GM19397 (cell line): ENCODE results near the gene MOB3C.

Experiments used
- ATAC-seq: cut with Tn5 transposase; IDR thresholded peaks from one replicate; pipeline ENCODE4 v1.9.1; 2021; ENCODE audit warnings: mild to moderate bottlenecking, moderate library complexity; ENCODE audit not compliant: unreplicated experiment

MOB3C gene

DNA sequence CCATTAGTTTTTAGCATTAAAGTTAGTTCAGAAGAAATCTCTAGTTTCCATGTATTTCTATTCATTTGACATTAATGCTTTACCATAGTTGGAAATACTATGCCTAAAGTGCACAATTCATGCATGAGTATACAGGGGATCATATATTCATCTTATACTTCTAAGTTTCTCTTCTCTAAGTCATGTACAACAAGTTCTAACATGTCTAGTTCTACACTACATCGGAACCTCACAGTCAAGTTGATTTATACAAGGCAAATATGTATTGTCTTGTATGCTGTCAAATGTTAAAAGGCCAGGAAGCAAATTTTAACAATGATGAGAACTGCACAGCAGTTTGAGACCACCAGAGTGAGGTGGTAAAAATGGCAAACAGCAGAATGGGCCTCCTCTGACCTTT lies 22.9 kb upstream of the MOB3C start:
- no peak for ATAC-seq

DNA sequence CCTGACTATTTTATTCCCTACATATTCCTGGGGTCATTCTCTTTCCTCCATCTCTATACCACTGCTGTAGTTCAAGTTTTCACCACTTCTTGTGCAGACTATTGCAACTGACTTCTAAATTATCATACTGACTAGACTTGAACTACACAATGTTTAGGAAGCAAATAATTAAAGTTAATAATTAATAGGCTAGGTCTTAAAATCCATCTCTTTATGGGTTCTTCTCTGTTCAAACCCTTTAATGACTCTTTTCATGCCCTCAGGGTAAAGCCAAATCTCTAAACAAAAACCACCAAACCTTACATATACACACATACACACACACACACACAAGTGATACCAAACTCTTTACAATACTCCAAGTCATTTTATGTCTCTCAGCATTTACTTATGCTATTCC lies 22.3 kb upstream of the MOB3C start:
- ATAC-seq = no peak

DNA sequence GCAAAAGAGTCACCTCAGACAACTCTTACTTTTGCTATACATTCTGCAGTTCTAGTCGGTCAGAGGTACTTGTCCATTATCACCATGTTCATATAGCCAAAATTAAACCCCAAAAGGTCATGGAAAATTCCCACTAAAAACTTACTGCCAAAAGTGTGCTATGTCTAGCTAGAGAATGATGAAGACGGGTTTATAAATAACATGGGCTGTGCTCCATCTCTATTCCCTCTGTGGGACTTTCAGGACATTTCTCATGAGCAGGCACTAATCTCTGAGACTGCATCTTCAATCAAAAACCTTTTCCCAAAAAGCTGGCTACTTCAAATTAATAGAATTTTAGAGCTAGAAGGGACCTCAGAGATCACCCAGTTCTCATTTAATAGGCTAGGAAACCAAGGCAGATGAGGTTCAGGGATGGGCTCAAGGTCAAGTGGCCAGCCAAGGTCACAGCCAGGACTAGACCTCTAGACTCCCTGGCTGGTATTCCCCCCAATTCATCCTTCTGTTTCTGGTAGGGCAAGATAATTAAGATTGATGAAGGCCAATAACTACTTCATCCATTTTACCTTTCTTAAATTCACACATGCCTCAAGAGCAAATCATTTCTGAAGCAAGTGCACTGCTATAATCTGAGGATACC lies 21.0 kb upstream of the MOB3C start:
- ATAC-seq = no peak

- no peak for ATAC-seq
Observed at GRCh38 chr1:46635205-46635604, 18.6 kb upstream of the MOB3C start.

GRCh38 chr1:46630719-46631118 lies 14.1 kb upstream of the MOB3C start:
- ATAC-seq = no peak

GRCh38 chr1:46623743-46624644 lies 7.4 kb upstream of the MOB3C start:
- ATAC-seq = no peak

- ATAC-seq = no peak
Observed at GRCh38 chr1:46622344-46622743, 5.7 kb upstream of the MOB3C start.

GRCh38 chr1:46621930-46622329 lies 5.3 kb upstream of the MOB3C start:
- ATAC-seq = no peak

- ATAC-seq = no peak
Observed at GRCh38 chr1:46619656-46620258, 3.1 kb upstream of the MOB3C start.

DNA sequence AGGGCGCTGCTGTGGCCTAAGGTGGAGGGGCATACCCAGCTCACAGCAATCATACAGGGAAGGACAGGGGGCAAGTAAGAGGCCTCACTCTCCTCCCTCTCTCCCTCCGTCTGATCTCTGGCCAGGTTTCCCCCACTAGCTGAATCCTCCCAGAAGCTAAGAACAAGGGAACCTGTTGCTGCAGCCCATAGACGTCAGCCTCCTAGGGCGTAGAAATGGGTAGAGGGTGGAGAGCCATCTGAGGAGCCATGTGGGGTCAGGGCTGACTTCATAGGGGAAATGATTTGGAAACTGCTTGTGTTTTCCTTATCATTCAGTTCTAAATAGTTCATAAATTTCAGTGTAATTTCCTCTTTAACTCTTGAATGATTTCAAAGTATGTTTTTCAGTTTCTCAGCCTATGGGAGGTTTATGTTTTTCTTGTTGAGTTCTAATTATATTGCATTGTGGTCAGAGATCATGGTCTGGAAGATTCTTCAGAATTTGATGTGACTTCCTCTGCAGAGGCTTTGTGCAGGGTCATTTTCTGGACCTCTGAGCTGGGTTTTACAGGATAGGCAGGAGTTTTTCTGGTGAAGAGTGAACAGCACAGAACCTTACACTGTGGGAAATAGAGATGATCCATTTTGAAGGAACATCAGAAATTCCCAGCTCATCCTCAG lies 2.3 kb upstream of the MOB3C start:
- ATAC-seq = no peak

- no peak for ATAC-seq
Observed at GRCh38 chr1:46617833-46618232, 1.2 kb upstream of the MOB3C start.

DNA sequence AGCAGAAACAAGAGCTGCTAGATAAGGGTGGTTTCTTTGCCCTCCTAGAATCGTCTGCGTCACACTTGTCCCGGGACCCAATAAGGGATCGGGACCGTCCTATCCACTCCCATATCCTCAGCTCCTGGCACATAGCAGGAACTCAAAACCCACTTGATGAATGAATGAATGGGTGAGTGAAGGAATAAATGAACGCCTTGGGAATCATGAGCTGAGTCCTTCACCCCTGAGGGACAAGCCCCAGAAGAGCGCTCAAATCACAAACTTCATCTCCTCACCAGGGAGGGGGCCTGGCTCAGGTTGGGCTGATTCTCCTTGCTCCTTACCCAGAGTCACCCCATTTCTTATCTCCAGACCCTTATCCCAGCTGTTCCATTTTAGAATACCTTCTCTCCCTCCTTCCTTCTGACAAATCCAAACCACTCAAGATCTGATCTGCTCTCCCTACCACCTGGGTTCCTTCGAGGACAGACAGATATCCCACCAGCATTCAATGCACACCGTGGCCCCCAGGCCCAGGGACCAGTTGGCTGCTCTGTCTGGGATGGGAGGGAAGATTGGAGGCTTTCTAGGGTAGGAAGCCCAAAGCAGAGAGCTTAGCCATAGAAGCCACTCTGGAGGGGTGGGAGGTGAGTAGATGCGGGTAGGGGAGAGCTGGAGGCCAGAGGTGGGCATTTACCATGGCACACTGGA lies 643 bp upstream of the MOB3C start:
- ATAC-seq = no peak

DNA sequence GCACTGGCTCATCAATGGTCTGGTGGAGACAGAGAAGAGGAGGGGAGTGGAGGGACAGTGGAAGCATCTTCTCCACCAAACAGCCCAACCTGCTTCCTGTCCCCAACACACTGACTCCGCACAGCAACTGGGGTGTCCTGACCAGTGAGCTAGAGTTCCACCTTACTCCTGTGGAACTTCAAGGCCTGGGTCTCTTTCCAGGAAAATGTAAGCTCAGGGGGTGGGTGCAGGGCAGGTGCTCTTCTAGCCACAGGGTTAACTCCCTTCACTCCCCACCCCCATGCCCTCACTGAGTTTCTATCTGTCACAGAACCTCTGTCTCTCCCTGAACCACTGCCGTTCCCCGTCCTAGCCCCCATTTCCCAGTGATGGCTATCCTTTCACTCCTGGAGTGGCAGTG lies 876 bp downstream of the MOB3C start:
- ATAC-seq = peak; percentile 6

DNA sequence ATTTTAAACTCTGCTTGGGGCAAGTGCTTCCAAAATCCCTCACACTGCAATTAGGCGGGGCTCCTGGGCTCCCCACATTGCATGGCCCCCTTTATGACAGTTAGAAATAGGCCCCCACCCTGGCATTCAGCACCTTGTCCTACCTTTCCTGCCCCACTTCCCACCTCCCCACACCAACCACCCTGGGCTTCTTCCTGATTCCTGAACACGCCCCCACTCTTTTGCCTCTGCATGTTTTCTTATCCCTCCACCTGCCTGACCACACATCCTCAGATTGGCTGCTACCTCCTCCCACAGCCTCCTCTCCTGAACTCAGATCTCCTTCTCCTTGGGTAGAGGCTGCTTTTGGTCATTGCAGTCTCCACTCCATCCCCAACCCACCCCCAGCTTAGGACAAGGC lies 1.5 kb downstream of the MOB3C start:
- no peak for ATAC-seq

DNA sequence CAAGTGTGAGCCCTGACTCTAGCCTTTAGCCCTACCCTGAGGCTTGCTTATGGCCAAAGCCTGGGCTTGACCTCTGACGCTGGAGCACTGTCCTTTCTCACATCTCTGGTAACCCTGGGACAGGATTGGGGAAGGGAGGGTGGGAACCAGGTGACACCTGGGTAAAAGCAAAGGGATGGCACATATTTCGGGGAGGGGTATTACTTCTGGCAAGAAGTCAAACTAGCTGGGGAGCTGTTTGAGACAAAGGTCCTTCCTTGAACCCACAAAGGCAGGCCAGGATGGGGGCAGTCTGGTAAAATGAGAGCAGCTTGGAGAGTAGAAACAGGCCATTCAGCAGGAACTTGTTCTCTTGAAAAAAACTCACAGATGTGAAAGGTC lies 2.0 kb downstream of the MOB3C start:
- ATAC-seq = no peak

GRCh38 chr1:46613661-46614603 lies 2.7 kb downstream of the MOB3C start:
- peak; percentile 44 for ATAC-seq

DNA sequence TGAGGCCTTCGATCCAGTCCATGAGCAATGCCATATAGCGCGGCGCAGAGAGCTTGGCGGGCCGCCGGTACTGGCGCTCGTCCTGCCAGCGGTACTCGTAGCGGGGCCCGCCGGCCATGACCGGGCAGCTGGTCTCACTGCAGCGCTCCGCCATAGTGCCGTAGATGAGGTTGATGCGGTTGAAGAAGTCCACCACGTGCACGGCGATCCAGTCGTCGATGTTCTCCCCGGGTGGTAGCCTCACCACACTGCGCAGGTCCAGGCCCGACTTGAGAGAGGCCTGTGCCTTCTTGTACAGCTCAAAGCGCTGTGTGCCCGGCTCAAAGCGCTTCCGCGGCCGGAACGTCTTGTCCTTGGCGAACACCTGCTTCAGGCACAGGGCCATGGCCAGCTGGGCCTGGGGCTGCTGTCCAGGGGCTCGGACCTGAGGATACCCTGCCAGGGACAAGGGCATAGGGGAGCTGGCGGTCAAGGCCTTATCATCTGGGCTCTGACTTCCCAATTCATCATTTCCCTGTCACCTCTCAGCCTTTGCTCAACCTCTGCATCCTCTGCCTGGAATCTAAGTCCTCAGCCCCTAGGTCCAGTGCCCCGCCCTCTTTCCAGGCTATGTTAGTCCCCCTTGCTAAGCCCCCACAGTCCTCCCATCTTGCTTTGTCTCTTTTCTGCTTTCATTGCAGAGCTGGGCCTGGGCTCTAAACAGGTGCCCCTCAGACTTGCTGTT lies 3.5 kb downstream of the MOB3C start:
- no peak for ATAC-seq

- no peak for ATAC-seq
Observed at GRCh38 chr1:46611691-46612221, 4.9 kb downstream of the MOB3C start.
